ENCODE measurements around the gene NRG3. TPM values are rescaled to one million over a fixed set of nuclear protein-coding genes. Genes with fewer than 3 reads are reported as not detected.
"Not testable (repeated sequence)": the region's sequence is repeated elsewhere in the genome, so short reads cannot be mapped to it uniquely, and the experiment has no call there.

The NRG3 gene
- total RNA-seq, 2 experiments from 2014 or later: not detected

DNA sequence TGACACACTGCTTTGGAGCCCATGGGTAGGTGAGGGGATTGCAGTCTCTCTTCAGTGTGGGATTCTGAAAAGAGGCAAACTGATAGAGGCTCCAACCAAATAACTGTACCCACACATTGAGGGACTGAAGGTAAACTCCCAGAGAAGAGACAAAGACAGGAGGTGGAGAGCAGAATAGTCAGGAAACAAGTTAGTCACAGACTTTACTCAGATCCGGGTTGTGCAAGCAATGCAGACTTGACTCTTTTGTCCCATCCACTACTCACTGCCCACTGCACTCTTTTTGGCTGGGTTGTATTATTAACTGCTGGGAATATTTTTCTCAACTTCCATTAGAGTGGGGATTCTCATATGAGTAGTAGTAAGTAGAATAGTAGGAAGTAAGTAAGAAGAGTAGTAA lies 152.7 kb downstream of the NRG3 start:
- CTCF ChIA-PET: no interaction called here
- H3K4me3 Mint-ChIP-seq: no peak overlapping the region
- H3K4me1 Mint-ChIP-seq: no peaks in the 10 kb centered on the region
- H3K27me3 Mint-ChIP-seq: no peaks in the 10 kb centered on the region
- ATAC-seq (no peak), DNase-seq (no peak)
- H3K27ac Mint-ChIP-seq: no peak overlapping the region
- H3K36me3 Mint-ChIP-seq: no peaks in the 10 kb centered on the region
- H3K9me3 Mint-ChIP-seq (ENCODE audit: low read depth): peaks cover 8% of the 10 kb centered on the region

DNA sequence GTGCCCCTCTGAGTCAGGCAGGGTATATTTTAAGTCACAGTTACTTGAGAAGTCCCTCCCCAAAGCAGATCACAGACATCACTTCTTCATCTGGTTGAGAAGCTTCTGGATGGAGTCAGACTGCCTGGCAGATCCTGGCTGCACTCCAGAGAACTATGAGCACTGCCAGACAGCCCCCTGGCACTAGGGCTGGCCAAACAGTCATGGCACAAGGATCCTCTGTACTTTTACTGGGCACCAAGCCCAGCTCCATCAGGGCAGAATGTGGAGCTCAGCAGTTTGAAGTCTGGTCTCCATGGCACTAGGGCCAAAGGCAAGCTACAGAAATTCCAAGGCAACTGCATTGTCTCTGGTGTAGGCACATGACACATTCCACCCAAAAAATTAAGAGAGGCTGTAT lies 162.1 kb downstream of the NRG3 start:
- Mint-ChIP-seq H3K27ac (no peak overlapping the region), H3K9me3 (ENCODE audit: low read depth) (peaks cover 8% of the 10 kb centered on the region), H3K27me3 (no peaks in the 10 kb centered on the region), H3K4me3 (no peak overlapping the region), H3K36me3 (no peaks in the 10 kb centered on the region), H3K4me1 (no peaks in the 10 kb centered on the region)
- DNase-seq (no peak), ATAC-seq (no peak)
- CTCF ChIA-PET: no interaction called here

DNA sequence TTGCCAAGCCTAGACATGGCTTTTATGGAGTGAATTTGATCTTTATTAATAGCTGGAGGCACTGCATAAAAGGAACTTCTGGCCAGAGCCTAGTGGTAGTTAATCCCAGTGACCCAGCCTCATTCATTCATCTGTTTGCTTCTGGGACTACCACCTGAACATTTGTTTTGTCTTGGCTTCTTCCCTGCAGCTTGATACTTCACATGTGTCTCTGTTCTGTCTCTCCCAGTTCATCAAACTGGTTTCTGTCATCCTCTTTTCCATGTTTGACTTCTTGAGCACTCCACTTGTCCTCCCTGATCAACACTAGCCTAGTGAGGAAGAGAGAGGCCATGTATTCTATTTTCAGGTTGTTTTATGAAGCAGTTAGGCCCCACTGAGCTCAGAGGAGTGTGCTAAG lies 163.6 kb downstream of the NRG3 start:
- Mint-ChIP-seq H3K4me1 (no peaks in the 10 kb centered on the region), H3K9me3 (ENCODE audit: low read depth) (peaks cover 6% of the 10 kb centered on the region), H3K27ac (no peak overlapping the region), H3K36me3 (no peaks in the 10 kb centered on the region), H3K27me3 (no peaks in the 10 kb centered on the region), H3K4me3 (no peak overlapping the region)
- ATAC-seq (no peak), DNase-seq (no peak)
- CTCF ChIA-PET: no interaction called here

DNA sequence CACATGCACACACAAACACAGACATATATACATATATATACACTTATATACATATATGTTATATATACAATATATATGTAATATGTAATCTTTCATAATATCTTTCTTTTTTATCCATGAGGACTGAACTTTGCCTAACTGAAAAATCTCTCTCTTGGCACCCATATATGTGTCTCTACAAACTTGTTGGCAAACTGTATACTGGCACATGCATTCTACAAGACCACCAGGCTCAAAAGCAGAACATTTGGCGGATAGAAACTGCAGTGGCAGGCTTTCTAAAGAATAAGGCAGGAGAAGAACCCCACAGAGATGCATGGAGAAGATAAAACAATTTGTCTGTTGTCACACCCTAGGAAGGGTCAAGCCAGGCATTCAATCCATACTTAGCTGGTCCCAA lies 165.3 kb downstream of the NRG3 start:
- H3K36me3 Mint-ChIP-seq: no peaks in the 10 kb centered on the region
- no peaks in the 10 kb centered on the region for H3K4me1 Mint-ChIP-seq
- no peaks in the 10 kb centered on the region for H3K27me3 Mint-ChIP-seq
- CTCF ChIA-PET: no interaction called here
- ATAC-seq (no peak), DNase-seq (no peak)
- peaks cover 6% of the 10 kb centered on the region for H3K9me3 Mint-ChIP-seq (ENCODE audit: low read depth)
- H3K27ac Mint-ChIP-seq: no peak overlapping the region
- H3K4me3 Mint-ChIP-seq: no peak overlapping the region

DNA sequence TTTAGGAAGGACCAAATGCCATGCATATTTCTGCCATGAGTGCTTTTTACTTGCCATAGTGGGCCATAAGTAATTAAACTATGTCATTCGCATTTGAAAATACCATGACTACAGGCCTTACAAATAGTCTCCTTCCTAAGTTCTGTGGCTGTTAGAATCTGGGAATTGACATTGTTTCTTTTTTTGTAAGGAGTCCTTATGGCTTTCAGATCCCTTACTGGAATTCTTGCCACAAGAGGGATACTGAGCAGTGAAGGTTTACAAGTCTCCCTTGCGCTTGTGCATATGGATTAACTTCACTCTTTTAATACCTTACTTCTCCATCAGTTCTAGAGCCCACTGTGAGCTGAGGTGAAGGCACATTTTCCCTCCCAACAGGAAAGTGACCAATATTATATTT lies 166.0 kb downstream of the NRG3 start:
- peaks cover 6% of the 10 kb centered on the region for H3K9me3 Mint-ChIP-seq (ENCODE audit: low read depth)
- CTCF ChIA-PET: no interaction called here
- no peak overlapping the region for H3K4me3 Mint-ChIP-seq
- H3K27me3 Mint-ChIP-seq: no peaks in the 10 kb centered on the region
- H3K4me1 Mint-ChIP-seq: no peaks in the 10 kb centered on the region
- no peaks in the 10 kb centered on the region for H3K36me3 Mint-ChIP-seq
- no peak for DNase-seq
- ATAC-seq: no peak
- no peak overlapping the region for H3K27ac Mint-ChIP-seq

DNA sequence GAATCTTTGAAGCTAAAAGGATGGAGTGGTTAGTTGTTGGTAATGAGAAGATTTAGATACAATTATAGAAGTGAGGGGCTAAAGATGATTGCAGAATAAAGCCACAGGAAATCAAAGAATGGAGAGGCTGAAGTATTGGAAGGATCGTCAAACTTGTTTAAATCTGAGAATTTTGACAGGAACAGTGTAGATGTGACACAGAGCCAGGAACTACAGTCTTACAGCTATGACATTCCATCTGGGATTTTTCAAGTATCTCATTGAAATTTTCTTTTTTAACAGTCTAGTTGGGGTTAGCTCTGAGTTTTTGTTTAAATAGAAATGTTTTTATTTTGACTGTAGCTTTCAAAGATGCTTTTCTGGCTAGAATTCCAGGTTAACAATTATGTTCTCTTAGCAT lies 181.4 kb downstream of the NRG3 start:
- no peaks in the 10 kb centered on the region for H3K27me3 Mint-ChIP-seq
- H3K9me3 Mint-ChIP-seq (ENCODE audit: low read depth): peaks cover 11% of the 10 kb centered on the region
- H3K4me1 Mint-ChIP-seq: no peaks in the 10 kb centered on the region
- no peak overlapping the region for H3K4me3 Mint-ChIP-seq
- H3K27ac Mint-ChIP-seq: no peak overlapping the region
- no peaks in the 10 kb centered on the region for H3K36me3 Mint-ChIP-seq
- DNase-seq (no peak), ATAC-seq (no peak)
- CTCF ChIA-PET: no interaction called here

DNA sequence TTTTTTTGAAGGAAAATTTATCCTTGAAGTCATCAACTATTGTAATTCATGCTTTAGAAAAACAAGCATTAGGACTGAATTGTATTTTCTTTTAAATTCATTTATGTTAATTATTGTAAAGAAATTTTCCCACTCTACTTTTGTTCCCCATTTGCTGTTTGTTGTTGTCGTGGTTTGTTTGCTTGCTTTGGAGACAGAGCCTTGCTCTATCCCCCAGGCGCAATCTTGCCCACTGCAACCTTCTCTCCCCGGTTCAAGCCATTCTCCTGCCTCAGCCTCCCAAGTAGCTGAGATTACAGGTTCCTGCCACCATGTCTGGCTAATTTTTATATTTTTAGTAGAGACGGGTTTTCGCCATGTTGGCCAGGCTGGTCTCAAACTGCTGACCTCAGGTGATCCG lies 192.2 kb downstream of the NRG3 start:
- H3K4me1 Mint-ChIP-seq; H3K27ac Mint-ChIP-seq; CTCF ChIA-PET; H3K27me3 Mint-ChIP-seq; DNase-seq; ATAC-seq; H3K4me3 Mint-ChIP-seq; H3K36me3 Mint-ChIP-seq; H3K9me3 Mint-ChIP-seq (ENCODE audit: low read depth): not testable (repeated sequence)

DNA sequence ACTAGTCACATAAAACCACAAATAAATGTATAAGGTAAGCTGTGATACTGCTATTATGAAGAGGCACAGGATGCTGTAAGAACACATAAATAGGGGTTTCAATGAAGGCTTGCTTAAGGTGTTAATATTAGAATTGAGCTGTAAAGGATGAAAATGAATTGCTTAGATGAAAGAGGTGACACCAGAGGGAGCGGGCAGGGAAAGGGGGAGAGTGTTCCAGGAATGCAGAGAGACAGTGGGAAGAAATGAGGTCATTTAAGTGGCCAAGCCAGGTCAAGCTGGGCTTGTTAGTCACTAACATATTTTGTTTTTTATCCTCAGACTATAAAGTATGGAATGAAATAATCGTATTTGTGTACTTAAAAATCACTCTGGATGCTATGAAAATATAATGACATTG lies 193.5 kb downstream of the NRG3 start:
- Mint-ChIP-seq H3K4me1 (no peaks in the 10 kb centered on the region), H3K27me3 (no peaks in the 10 kb centered on the region), H3K36me3 (no peaks in the 10 kb centered on the region), H3K27ac (no peak overlapping the region), H3K9me3 (ENCODE audit: low read depth) (no peaks in the 10 kb centered on the region), H3K4me3 (no peak overlapping the region)
- CTCF ChIA-PET: interaction anchor here (0.6 kb wide), 1 partner anchor 745 kb away, joined by 3 read pairs; no protein-coding TSS in a partner anchor
- DNase-seq (no peak), ATAC-seq (no peak)

DNA sequence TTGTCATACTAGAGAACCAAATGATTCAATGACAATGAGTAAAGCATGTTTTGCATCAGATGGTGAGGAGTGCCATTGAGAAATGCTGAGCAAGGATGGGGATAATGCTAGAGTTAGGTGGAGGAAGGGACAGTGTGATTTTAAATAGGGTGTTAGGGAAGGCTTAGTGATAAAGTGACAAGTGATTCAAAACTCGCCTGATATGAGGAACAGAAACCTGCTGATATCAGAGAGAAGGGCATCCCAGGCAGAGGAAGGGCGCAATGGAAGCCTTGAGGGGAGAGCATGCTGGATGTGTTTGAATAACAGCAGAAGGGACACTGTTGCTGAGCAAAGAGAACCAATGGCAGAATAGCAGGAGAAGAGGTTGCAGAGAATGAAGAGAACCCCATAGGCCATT lies 196.2 kb downstream of the NRG3 start:
- H3K27me3 Mint-ChIP-seq: no peaks in the 10 kb centered on the region
- H3K36me3 Mint-ChIP-seq: no peaks in the 10 kb centered on the region
- CTCF ChIA-PET: no interaction called here
- H3K4me3 Mint-ChIP-seq: no peak overlapping the region
- no peak for ATAC-seq
- no peaks in the 10 kb centered on the region for H3K4me1 Mint-ChIP-seq
- H3K9me3 Mint-ChIP-seq (ENCODE audit: low read depth): peaks cover 3% of the 10 kb centered on the region
- H3K27ac Mint-ChIP-seq: no peak overlapping the region
- DNase-seq: no peak

DNA sequence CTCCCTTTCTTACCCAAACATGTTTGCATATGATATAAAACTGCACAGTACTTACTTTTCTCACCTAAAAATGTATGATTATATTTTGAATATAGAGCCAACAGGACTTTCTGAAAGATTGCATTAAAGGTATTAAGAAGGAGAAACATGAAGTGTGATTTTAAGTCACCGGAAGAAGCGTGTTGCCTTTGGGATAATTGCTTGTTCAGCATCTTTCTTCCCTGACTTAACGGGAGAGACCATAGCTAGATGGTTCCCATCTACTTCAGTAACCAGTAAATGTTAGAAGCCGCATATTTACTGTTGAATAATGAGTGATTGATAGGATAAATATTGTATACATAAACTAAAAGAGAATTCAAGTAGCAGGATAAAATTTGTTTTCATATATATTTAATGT lies 197.1 kb downstream of the NRG3 start:
- no peaks in the 10 kb centered on the region for H3K36me3 Mint-ChIP-seq
- no peaks in the 10 kb centered on the region for H3K27me3 Mint-ChIP-seq
- peaks cover 3% of the 10 kb centered on the region for H3K9me3 Mint-ChIP-seq (ENCODE audit: low read depth)
- no peak overlapping the region for H3K4me3 Mint-ChIP-seq
- no peaks in the 10 kb centered on the region for H3K4me1 Mint-ChIP-seq
- CTCF ChIA-PET: no interaction called here
- H3K27ac Mint-ChIP-seq: no peak overlapping the region
- DNase-seq: no peak
- no peak for ATAC-seq

DNA sequence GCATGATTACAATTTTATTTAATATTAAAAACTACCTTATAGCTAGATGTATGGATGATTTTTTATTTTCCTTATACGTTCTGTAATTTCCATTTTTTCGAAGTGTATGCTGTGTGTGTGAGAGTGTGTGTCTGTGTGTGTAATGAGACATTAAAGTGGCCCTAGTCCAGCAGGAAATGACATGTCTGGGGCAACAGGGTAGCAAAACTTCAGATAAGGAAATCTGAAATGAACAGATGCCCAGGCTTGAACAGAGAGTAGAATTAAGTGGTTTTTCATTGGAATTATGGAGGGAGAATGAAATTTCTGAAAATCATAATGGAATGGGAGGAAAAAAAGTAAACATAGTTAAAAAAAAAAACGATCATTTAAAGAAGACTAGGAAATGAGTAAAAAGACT lies 200.6 kb downstream of the NRG3 start:
- no peaks in the 10 kb centered on the region for H3K36me3 Mint-ChIP-seq
- DNase-seq (no peak), ATAC-seq (no peak)
- no peaks in the 10 kb centered on the region for H3K27me3 Mint-ChIP-seq
- CTCF ChIA-PET: no interaction called here
- H3K27ac Mint-ChIP-seq: no peak overlapping the region
- H3K9me3 Mint-ChIP-seq (ENCODE audit: low read depth): peaks cover 3% of the 10 kb centered on the region
- H3K4me3 Mint-ChIP-seq: no peak overlapping the region
- H3K4me1 Mint-ChIP-seq: no peaks in the 10 kb centered on the region

DNA sequence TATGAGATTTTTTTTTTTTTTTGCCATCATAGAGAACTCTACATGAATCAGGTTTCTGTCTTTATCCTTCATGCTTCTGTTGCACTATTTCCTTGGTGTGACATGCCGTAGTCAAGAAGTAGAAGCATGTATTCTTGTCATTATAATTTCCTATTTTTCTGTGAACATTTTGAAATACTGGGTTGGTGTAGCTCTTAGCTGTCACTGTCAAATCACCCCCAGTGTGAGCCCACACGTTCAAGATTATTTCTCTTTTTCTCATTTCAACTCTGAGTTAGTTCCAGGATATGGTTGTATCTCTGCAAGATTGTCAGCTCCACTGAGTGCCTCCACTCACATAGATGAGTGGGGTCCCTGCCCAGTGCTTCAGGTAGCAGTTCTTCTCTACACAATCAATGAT lies 209.5 kb downstream of the NRG3 start:
- H3K27ac Mint-ChIP-seq: no peak overlapping the region
- H3K4me1 Mint-ChIP-seq: no peaks in the 10 kb centered on the region
- CTCF ChIA-PET: no interaction called here
- no peaks in the 10 kb centered on the region for H3K36me3 Mint-ChIP-seq
- DNase-seq (no peak), ATAC-seq (no peak)
- H3K4me3 Mint-ChIP-seq: no peak overlapping the region
- H3K27me3 Mint-ChIP-seq: no peaks in the 10 kb centered on the region
- H3K9me3 Mint-ChIP-seq (ENCODE audit: low read depth): peaks cover 4% of the 10 kb centered on the region

DNA sequence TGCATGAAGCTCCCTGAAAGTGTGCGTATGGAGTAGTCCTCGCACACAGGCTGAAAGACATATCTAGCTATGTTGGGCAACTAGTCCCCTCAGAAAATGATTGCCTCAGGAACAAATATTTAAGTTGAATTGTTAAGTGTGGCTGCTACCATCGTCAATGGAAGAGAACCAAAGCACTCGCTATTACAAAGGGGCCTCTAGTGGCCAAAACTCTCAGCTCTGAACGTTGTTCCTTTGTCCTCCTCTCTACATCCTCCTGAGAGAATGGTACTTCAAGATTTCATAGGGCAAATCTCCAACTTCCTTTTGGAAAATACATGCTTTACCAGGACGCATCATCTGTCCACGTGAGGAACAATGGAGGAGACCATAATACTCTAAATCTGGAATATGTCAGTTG lies 209.9 kb downstream of the NRG3 start:
- ATAC-seq (no peak), DNase-seq (no peak)
- H3K9me3 Mint-ChIP-seq (ENCODE audit: low read depth): peaks cover 4% of the 10 kb centered on the region

DNA sequence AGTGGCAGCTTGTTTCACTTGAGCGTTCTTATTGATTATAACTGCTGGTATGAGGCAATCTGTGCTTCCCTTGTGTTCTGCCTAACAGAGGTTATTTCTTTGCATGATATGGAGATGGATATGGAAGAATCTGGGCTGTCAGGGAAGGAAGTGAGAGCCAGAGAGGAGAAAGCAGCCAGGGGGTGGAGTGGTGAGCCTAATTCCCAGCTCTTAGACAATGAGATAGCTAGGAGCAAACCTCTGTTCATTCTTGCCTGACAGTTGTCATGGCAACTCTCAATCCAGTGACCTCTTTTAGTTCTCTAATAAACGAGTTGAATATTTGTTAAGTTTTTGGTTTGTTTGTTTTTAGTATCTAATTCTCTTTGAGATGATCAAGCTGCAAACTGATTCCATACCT lies 214.3 kb downstream of the NRG3 start:
- Mint-ChIP-seq H3K36me3 (no peaks in the 10 kb centered on the region), H3K4me1 (no peaks in the 10 kb centered on the region), H3K27ac (no peak overlapping the region), H3K27me3 (no peaks in the 10 kb centered on the region), H3K9me3 (ENCODE audit: low read depth) (peaks cover 4% of the 10 kb centered on the region), H3K4me3 (no peak overlapping the region)
- ATAC-seq (no peak), DNase-seq (no peak)
- CTCF ChIA-PET: no interaction called here

More for the DNA sequence above, 209.9 kb downstream of the NRG3 start:
- H3K27ac Mint-ChIP-seq: no peak overlapping the region
- no peak overlapping the region for H3K4me3 Mint-ChIP-seq
- H3K27me3 Mint-ChIP-seq: no peaks in the 10 kb centered on the region
- no peaks in the 10 kb centered on the region for H3K4me1 Mint-ChIP-seq
- H3K36me3 Mint-ChIP-seq: no peaks in the 10 kb centered on the region
- CTCF ChIA-PET: no interaction called here

DNA sequence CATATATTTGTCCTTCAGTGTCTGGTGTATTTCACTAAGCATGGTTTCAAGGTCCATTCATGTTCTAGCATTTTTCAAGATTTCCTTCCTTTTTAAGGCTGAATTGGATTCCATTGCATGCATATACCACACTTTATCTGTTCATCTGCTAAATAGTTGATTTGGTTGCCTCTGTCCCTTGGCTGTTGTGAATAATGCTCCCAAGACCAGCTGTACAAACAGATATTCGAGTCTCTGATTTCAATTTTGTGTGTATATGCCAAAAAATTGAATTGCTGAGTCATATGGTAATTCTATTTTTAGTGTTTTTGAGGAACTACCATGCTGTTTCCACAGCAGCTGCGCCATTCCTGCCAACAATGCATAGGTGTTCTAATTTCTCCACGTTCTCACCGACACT lies 216.4 kb downstream of the NRG3 start:
- no peak overlapping the region for H3K4me3 Mint-ChIP-seq
- H3K4me1 Mint-ChIP-seq: no peaks in the 10 kb centered on the region
- H3K36me3 Mint-ChIP-seq: no peaks in the 10 kb centered on the region
- H3K27me3 Mint-ChIP-seq: no peaks in the 10 kb centered on the region
- DNase-seq: no peak
- CTCF ChIA-PET: no interaction called here
- H3K9me3 Mint-ChIP-seq (ENCODE audit: low read depth): no peaks in the 10 kb centered on the region
- H3K27ac Mint-ChIP-seq: no peak overlapping the region
- no peak for ATAC-seq
